GM10266 (cell line): ENCODE measurements around the gene PTOV1.

Experiments used
- DNase-seq: peaks from one replicate; pipeline ENCODE4 v3.0.0; 2012; ENCODE audit errors: extremely low spot score
- TF ChIP-seq, protein P1 (sequence below): IDR thresholded peaks from 2 replicates; pipeline ENCODE4 v1.5.1; 2012; ENCODE audit warnings: mild to moderate bottlenecking, low read depth; ENCODE audit not compliant: control insufficient read depth, insufficient read depth; ENCODE audit errors: missing control alignments

The PTOV1 gene

GRCh38 chr19:49838885-49839588, 11.9 kb upstream of the PTOV1 start:
- DNase-seq: no peak
- TF ChIP-seq, protein P1, sequence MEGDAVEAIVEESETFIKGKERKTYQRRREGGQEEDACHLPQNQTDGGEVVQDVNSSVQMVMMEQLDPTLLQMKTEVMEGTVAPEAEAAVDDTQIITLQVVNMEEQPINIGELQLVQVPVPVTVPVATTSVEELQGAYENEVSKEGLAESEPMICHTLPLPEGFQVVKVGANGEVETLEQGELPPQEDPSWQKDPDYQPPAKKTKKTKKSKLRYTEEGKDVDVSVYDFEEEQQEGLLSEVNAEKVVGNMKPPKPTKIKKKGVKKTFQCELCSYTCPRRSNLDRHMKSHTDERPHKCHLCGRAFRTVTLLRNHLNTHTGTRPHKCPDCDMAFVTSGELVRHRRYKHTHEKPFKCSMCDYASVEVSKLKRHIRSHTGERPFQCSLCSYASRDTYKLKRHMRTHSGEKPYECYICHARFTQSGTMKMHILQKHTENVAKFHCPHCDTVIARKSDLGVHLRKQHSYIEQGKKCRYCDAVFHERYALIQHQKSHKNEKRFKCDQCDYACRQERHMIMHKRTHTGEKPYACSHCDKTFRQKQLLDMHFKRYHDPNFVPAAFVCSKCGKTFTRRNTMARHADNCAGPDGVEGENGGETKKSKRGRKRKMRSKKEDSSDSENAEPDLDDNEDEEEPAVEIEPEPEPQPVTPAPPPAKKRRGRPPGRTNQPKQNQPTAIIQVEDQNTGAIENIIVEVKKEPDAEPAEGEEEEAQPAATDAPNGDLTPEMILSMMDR: no peak

- DNase-seq: no peak
- TF ChIP-seq, protein P1: no peak
These were observed 11.2 kb upstream of the PTOV1 start for GRCh38 chr19:49839713-49840112.

DNA sequence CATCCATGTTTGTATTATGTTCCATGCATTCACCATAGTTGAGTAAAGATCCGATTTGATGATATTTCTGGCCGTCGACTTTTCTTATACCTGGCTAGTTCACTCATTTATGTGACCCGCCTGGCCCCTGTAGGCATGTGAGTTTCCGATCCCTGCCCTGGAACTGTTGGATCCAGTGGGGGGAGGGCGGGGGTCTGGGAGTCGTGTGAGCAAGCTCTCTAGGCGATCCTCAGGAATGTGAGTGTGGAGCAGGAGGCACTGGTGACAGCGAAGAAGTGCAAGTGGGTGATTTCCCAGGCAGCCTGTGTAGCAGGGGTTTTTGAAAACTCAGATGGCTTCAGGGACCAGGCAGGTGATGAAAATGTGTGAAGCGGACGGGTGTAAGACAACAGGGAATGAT, 10.6 kb upstream of the PTOV1 start:
- DNase-seq: no peak
- TF ChIP-seq, protein P1: no peak

DNA sequence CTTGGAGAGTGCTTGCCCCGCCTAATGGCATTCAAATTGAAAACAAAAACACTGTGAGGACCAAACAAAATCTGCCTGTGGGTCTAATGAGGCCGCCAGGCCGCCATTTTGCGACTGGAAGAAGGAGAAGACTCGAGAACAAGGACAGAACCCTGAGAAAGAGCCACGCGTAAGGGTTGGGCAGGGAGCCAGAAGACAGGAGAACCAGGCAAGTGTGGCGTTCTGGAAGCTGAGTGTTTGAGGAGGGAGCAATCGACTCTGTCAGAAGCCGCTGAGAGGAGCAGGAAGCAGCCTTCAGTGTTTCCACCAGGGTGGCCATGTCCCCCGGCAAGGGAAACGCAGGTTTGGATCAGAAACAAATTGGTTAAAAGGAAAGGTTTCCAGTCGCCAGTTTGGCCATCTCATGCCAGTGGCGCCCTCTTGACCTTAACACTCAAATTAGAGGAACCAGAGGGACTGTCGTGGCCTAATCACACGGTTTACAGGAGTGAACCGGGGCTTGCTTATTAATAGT, 10.2 kb upstream of the PTOV1 start:
- TF ChIP-seq, protein P1: no peak
- no peak for DNase-seq

DNA sequence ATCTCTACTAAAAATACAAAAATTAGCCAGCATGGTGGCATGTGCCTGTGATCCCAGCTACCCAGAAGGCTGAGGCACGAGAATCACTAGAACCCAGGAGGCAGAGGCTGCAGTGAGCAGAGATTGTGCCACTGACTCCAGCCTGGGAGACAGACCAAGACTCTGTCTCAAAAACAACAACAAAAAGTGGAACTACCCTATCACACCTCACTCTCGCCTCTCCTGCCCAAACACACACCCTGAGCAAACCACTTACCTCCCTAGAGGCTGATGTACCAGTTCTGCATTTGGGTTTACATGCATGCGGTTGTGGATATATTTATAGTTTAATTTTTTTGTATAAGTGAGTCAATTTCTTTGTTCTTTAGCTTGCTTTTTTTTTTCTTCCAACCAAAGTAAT, 7.7 kb upstream of the PTOV1 start:
- TF ChIP-seq, protein P1: no peak
- no peak for DNase-seq

DNA sequence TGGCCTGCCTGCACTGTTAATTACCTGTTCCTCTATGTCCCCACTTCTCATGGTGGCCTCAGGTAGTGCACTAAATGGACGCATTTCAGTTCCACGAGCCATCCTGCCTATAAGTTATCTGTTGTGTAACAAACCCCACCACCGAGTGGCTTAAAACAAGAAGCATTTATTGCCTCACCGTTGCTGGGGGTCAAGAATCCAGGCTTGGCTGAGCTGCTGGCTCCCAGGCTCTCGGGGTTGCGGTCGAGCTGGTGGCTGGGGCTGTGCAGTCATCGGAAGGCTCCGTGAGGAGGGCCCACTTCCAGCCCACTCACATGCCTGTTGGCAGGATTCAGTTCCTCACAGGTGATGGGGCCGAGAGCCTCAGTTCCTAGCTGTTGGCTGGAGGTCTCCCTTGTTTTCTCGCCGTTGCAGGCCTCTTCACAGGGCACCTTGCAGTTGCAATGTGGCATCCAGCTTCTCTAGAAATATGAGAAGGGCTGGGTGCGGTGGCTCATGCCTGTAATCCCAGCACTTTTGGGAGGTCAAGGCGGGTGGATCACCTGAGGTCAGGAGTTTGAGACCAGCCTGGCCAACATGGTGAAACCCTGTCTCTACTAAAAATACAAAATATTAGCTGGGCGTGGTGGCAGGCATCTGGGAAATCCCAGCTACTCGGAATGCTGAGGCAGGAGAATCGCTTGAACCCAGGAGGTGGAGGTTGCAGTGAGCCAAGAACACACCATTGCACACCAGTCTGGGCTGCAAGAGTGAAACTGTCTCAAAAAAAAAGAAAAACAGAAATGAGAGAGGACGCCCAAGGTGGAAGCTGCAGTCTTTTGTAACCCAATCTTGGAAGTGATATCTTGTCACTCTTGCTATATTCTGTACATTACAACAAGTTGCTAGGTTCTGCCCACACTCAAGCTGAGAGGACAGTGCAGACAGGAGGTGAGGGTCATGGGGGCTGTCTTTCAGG, 6.5 kb upstream of the PTOV1 start:
- no peak for DNase-seq
- TF ChIP-seq, protein P1: no peak
